OCI-LY3 (cell line): ENCODE measurements around the gene ARHGAP9.

ENCODE experiments used
- EZH2phosphoT487 ChIP-seq: fragments of 200-600 bp; shearing (Covaris generic); IDR thresholded peaks from 2 replicates; pipeline ENCODE4 v1.6.1; 2018; ENCODE audit warnings: antibody characterized with exemption, mixed run types, low read depth
- TF ChIP-seq, protein P1 (sequence below): fragments of 200-600, 300-600 bp; sonication (generic); IDR thresholded peaks from 2 replicates; pipeline ENCODE4 v1.5.1; 2014; ENCODE audit warnings: antibody characterized with exemption, low read length, low read depth

DNA sequence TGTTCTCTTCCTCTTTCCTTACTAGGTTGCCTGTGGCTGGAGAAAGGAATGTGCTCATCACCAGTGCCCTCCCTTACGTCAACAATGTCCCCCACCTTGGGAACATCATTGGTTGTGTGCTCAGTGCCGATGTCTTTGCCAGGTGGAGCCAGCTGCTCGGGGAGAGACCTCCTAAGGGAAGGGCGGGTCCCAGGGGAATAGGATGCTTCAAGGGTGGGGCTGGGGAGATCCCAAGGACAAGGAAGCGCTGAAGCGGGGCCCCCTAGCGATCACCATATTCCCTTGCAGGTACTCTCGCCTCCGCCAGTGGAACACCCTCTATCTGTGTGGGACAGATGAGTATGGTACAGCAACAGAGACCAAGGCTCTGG is 18.5 kb upstream of the ARHGAP9 start:
- TF ChIP-seq, protein P1, sequence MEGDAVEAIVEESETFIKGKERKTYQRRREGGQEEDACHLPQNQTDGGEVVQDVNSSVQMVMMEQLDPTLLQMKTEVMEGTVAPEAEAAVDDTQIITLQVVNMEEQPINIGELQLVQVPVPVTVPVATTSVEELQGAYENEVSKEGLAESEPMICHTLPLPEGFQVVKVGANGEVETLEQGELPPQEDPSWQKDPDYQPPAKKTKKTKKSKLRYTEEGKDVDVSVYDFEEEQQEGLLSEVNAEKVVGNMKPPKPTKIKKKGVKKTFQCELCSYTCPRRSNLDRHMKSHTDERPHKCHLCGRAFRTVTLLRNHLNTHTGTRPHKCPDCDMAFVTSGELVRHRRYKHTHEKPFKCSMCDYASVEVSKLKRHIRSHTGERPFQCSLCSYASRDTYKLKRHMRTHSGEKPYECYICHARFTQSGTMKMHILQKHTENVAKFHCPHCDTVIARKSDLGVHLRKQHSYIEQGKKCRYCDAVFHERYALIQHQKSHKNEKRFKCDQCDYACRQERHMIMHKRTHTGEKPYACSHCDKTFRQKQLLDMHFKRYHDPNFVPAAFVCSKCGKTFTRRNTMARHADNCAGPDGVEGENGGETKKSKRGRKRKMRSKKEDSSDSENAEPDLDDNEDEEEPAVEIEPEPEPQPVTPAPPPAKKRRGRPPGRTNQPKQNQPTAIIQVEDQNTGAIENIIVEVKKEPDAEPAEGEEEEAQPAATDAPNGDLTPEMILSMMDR: no peak
- TF ChIP-seq EZH2phosphoT487: no peak
